ENCODE measurements around the gene LOC128125822.

LOC128125822 gene

GRCh38 chr6:63560801-63561287, 11.4 kb upstream of the LOC128125822 start (continued):
- TF ChIP-seq REST (IDR thresholded peaks at IDR 0.05; ENCODE audit: unreplicated experiment) (no peak), ETS1 (IDR thresholded peaks at IDR 0.05) (no peak)

GRCh38 chr6:63561288-63561687, 11.0 kb upstream of the LOC128125822 start:
- Histone ChIP-seq H3F3A (replicated peaks; ENCODE audit: low read depth) (no peaks in the 10 kb centered on the region), H3K36me3 (ENCODE audit: insufficient read depth) (no peaks in the 10 kb centered on the region), H3K4me1 (ENCODE audit: insufficient read depth) (peaks cover 6% of the 10 kb centered on the region; the same call in 1 of the 2 replicates), H3K9me2 (ENCODE audit: insufficient read depth) (no peaks in the 10 kb centered on the region), H3K27me3 (ENCODE audit: insufficient read depth) (no peaks in the 10 kb centered on the region), H3K27ac (ENCODE audit: low read depth) (no peak overlapping the region), H4K20me1 (replicated peaks; ENCODE audit: insufficient read depth) (no peaks in the 10 kb centered on the region), H3K4me3 (no peak overlapping the region), H3K4me2 (no peak overlapping the region), H3K79me2 (replicated peaks; ENCODE audit: insufficient read depth) (no peaks in the 10 kb centered on the region), H2AFZ (no peak overlapping the region)
- DNase-seq (ENCODE audit: low spot score) (no peak), ATAC-seq (no peak)
- H3K4me3 Mint-ChIP-seq, result no peak overlapping the region
- no peak for TF ChIP-seq STAT1 (IDR thresholded peaks at IDR 0.05; ENCODE audit: unreplicated experiment)
- no peaks in the 10 kb centered on the region for H3K36me3 Mint-ChIP-seq (ENCODE audit: low read depth)
- H3K27ac Mint-ChIP-seq, result no peak overlapping the region
- peaks cover 5% of the 10 kb centered on the region; the same call in 2 of the 3 replicates for H3K4me1 Mint-ChIP-seq
- peaks cover 3% of the 10 kb centered on the region; the same call in 1 of the 3 replicates for H3K9me3 Mint-ChIP-seq
- H3K27me3 Mint-ChIP-seq (ENCODE audit: insufficient read depth, low read depth, poor library complexity), result peaks cover 6% of the 10 kb centered on the region

GRCh38 chr6:63563235-63563634, 9.0 kb upstream of the LOC128125822 start:
- Mint-ChIP-seq H3K27me3 (ENCODE audit: insufficient read depth, low read depth, poor library complexity) (peaks cover 6% of the 10 kb centered on the region), H3K9me3 (peaks cover 11% of the 10 kb centered on the region; the same call in 2 of the 3 replicates), H3K36me3 (ENCODE audit: low read depth) (peaks cover 5% of the 10 kb centered on the region; the same call in 1 of the 3 replicates), H3K27ac (no peak overlapping the region), H3K4me1 (peaks cover 11% of the 10 kb centered on the region; the same call in 2 of the 3 replicates), H3K4me3 (no peak overlapping the region)
- H4K20me1 ChIP-seq (replicated peaks; ENCODE audit: insufficient read depth), result no peaks in the 10 kb centered on the region
- no peaks in the 10 kb centered on the region for H3K79me2 ChIP-seq (replicated peaks; ENCODE audit: insufficient read depth)
- H3K4me3 ChIP-seq, result no peak overlapping the region
- H3K4me2 ChIP-seq, result no peak overlapping the region
- DNase-seq (ENCODE audit: low spot score), result no peak
- H3K36me3 ChIP-seq (ENCODE audit: insufficient read depth), result no peaks in the 10 kb centered on the region
- H3F3A ChIP-seq (replicated peaks; ENCODE audit: low read depth), result no peaks in the 10 kb centered on the region
- H3K27me3 ChIP-seq (ENCODE audit: insufficient read depth), result no peaks in the 10 kb centered on the region
- H2AFZ ChIP-seq, result no peak overlapping the region
- ATAC-seq, result no peak
- peaks cover 13% of the 10 kb centered on the region; the same call in 1 of the 2 replicates for H3K4me1 ChIP-seq (ENCODE audit: insufficient read depth)
- no peaks in the 10 kb centered on the region for H3K9me2 ChIP-seq (ENCODE audit: insufficient read depth)
- H3K27ac ChIP-seq (ENCODE audit: low read depth), result no peak overlapping the region
- TF ChIP-seq CTCF (conservative IDR thresholded peaks at IDR 0.05; ENCODE audit: low read depth in 2 of 2) (no peak), STAT1 (IDR thresholded peaks at IDR 0.05; ENCODE audit: unreplicated experiment) (no peak), EZH2 (IDR thresholded peaks at IDR 0.05; ENCODE audit: low read depth, unreplicated experiment) (no peak), EZH2phosphoT487 (IDR thresholded peaks at IDR 0.05; ENCODE audit: unreplicated experiment) (no peak), REST (IDR thresholded peaks at IDR 0.05; ENCODE audit: unreplicated experiment) (no peak), ZNF331 (CRISPR knock-in tag; IDR thresholded peaks at IDR 0.05; ENCODE audit: low read depth) (no peak), ETS1 (IDR thresholded peaks at IDR 0.05) (no peak)

Measured in GM23338 (cell line).